ENCODE measurements around the gene COL23A1.

COL23A1 gene

GRCh38 chr5:178431063-178431781 lies 159.0 kb downstream of the COL23A1 start:
- Histone ChIP-seq H3K9ac (ENCODE audit: low read length) (no peak overlapping the region), H3K4me3 (ENCODE audit: low read length) (no peak overlapping the region), H3K36me3 (replicated peaks; ENCODE audit: insufficient read depth, low read length) (no peaks in the 10 kb centered on the region), H3K9me3 (replicated peaks; ENCODE audit: insufficient read depth, low read length) (no peaks in the 10 kb centered on the region), H3F3A (ENCODE audit: insufficient read depth, low read length) (no peaks in the 10 kb centered on the region), H2AFZ (ENCODE audit: low read length) (no peak overlapping the region), H4K20me1 (ENCODE audit: insufficient read depth, low read length) (no peaks in the 10 kb centered on the region), H3K4me2 (ENCODE audit: low read depth, low read length) (no peak overlapping the region), H3K9me2 (replicated peaks; ENCODE audit: insufficient read depth, low read length) (no peaks in the 10 kb centered on the region), H3K4me1 (ENCODE audit: low read length) (no peaks in the 10 kb centered on the region), H3K27ac (ENCODE audit: low read length) (no peak overlapping the region), H3K27me3 (replicated peaks; ENCODE audit: insufficient read depth, low read length) (peaks cover 33% of the 10 kb centered on the region), H3K79me2 (ENCODE audit: low read length) (no peaks in the 10 kb centered on the region)
- no peak for DNase-seq
- TF ChIP-seq EZH2 (optimal IDR thresholded peaks at IDR 0.05; ENCODE audit: low read depth, low read length) (no peak), CTCF (IDR thresholded peaks at IDR 0.05; ENCODE audit: low read length) (no peak), EZH2phosphoT487 (IDR thresholded peaks at IDR 0.05; ENCODE audit: low read length) (no peak)

GRCh38 chr5:178430186-178431062 lies 159.8 kb downstream of the COL23A1 start:
- H3K4me3 ChIP-seq (ENCODE audit: low read length): no peak overlapping the region
- no peaks in the 10 kb centered on the region for H3K4me1 ChIP-seq (ENCODE audit: low read length)
- no peak overlapping the region for H2AFZ ChIP-seq (ENCODE audit: low read length)
- no peak for TF ChIP-seq EZH2phosphoT487 (IDR thresholded peaks at IDR 0.05; ENCODE audit: low read length)
- TF ChIP-seq EZH2 (optimal IDR thresholded peaks at IDR 0.05; ENCODE audit: low read depth, low read length): no peak
- TF ChIP-seq CTCF (IDR thresholded peaks at IDR 0.05; ENCODE audit: low read length): no peak
- peaks cover 41% of the 10 kb centered on the region for H3K27me3 ChIP-seq (replicated peaks; ENCODE audit: insufficient read depth, low read length)
- H3F3A ChIP-seq (ENCODE audit: insufficient read depth, low read length): no peaks in the 10 kb centered on the region
- H4K20me1 ChIP-seq (ENCODE audit: insufficient read depth, low read length): no peaks in the 10 kb centered on the region
- DNase-seq: no peak
- H3K36me3 ChIP-seq (replicated peaks; ENCODE audit: insufficient read depth, low read length): no peaks in the 10 kb centered on the region
- H3K27ac ChIP-seq (ENCODE audit: low read length): no peak overlapping the region
- H3K9me3 ChIP-seq (replicated peaks; ENCODE audit: insufficient read depth, low read length): no peaks in the 10 kb centered on the region
- H3K9ac ChIP-seq (ENCODE audit: low read length): no peak overlapping the region
- H3K4me2 ChIP-seq (ENCODE audit: low read depth, low read length): no peak overlapping the region
- H3K9me2 ChIP-seq (replicated peaks; ENCODE audit: insufficient read depth, low read length): no peaks in the 10 kb centered on the region
- no peaks in the 10 kb centered on the region for H3K79me2 ChIP-seq (ENCODE audit: low read length)

GRCh38 chr5:178429491-178430185 lies 160.6 kb downstream of the COL23A1 start:
- Histone ChIP-seq H3K27ac (ENCODE audit: low read length) (no peak overlapping the region), H3K36me3 (replicated peaks; ENCODE audit: insufficient read depth, low read length) (no peaks in the 10 kb centered on the region)
- TF ChIP-seq EZH2phosphoT487 (IDR thresholded peaks at IDR 0.05; ENCODE audit: low read length) (no peak), EZH2 (optimal IDR thresholded peaks at IDR 0.05; ENCODE audit: low read depth, low read length) (no peak), CTCF (IDR thresholded peaks at IDR 0.05; ENCODE audit: low read length) (no peak)

More at GRCh38 chr5:178429491-178430185, 160.6 kb downstream of the COL23A1 start:
- no peak overlapping the region for H3K4me2 ChIP-seq (ENCODE audit: low read depth, low read length)
- no peak overlapping the region; the same call in 1 of the 2 replicates for H3K4me3 ChIP-seq (ENCODE audit: low read length)
- DNase-seq: no peak
- H4K20me1 ChIP-seq (ENCODE audit: insufficient read depth, low read length): no peaks in the 10 kb centered on the region
- no peaks in the 10 kb centered on the region for H3K79me2 ChIP-seq (ENCODE audit: low read length)
- no peak overlapping the region; the same call in 1 of the 2 replicates for H2AFZ ChIP-seq (ENCODE audit: low read length)
- H3K27me3 ChIP-seq (replicated peaks; ENCODE audit: insufficient read depth, low read length): peaks cover 46% of the 10 kb centered on the region
- no peaks in the 10 kb centered on the region for H3F3A ChIP-seq (ENCODE audit: insufficient read depth, low read length)
- H3K9me3 ChIP-seq (replicated peaks; ENCODE audit: insufficient read depth, low read length): no peaks in the 10 kb centered on the region
- H3K4me1 ChIP-seq (ENCODE audit: low read length): no peaks in the 10 kb centered on the region
- no peaks in the 10 kb centered on the region for H3K9me2 ChIP-seq (replicated peaks; ENCODE audit: insufficient read depth, low read length)
- no peak overlapping the region for H3K9ac ChIP-seq (ENCODE audit: low read length)

All from MM.1S (cell line).